GM12878 (cell line): ENCODE results near the gene UPF1. TPM values are rescaled to one million over a fixed set of nuclear protein-coding genes. Genes with fewer than 3 reads are reported as not detected.
"Not testable (repeated sequence)": the region's sequence is repeated elsewhere in the genome, so short reads cannot be mapped to it uniquely, and the experiment has no call there.

Experiments
- ATAC-seq: fragments of 200-7000 bp; cut with Tn5 transposase; 3 replicates; pipeline ENCODE4 v1.9.1; 2020; ENCODE audit warnings: mild to moderate bottlenecking, moderate library complexity
- BruUV-seq: library from RNA; stranded (reverse); fragments of 400-500 nt; replicated peaks from 2 replicates; lab custom pipeline; 2021; lab: Mats Ljungman, UMichigan
- CTCF ChIA-PET: fragments of 300-600 bp; sonication (Branson Sonifier 250); formaldehyde crosslinking; extraction: SDS; loops from one replicate; lab custom pipeline; 2021; ENCODE audit warnings: inconsistent platforms; lab: Yijun Ruan, JAX
- POLR2A ChIA-PET: fragments of 350-600 bp; formaldehyde crosslinking; extraction: SDS; loops from one replicate; lab custom pipeline; 2021; ENCODE audit warnings: inconsistent platforms; lab: Charles Lee
- RAD21 ChIA-PET: fragments of 300-600 bp; sonication (Branson Sonifier 250); formaldehyde crosslinking; loops from one replicate; lab custom pipeline; 2023; ENCODE audit warnings: antibody characterized with exemption; ENCODE audit not compliant: unreplicated experiment; lab: Charles Lee
- SMC1A ChIA-PET: fragments of 300-600 bp; sonication (Branson Sonifier 250); formaldehyde crosslinking; loops from one replicate; lab custom pipeline; 2023; ENCODE audit not compliant: unreplicated experiment, uncharacterized antibody; lab: Charles Lee
- DNase-seq: peaks from one replicate; pipeline ENCODE4 v3.0.0-alpha.2; 2011; ENCODE audit warnings: low read depth, low spot score
- FAIRE-seq: peaks from 3 replicates; lab custom pipeline; 2011; peaks lifted over from hg19 to GRCh38; lab: Jason Lieb, UNC
- H2AFZ ChIP-seq: 2 replicates; pipeline ENCODE4 v1.6.0; 2011; ENCODE audit warnings: low read depth, low read length, control low read depth; ENCODE audit not compliant: control insufficient read depth
- H3K27ac ChIP-seq: 2 replicates; pipeline ENCODE4 v1.5.1; 2011; ENCODE audit warnings: control low read depth; ENCODE audit not compliant: control insufficient read depth, insufficient read depth
- H3K27me3 ChIP-seq, 2 experiments: replicated peaks in 1 of 2; 2 replicates each; pipeline versions ENCODE4 v1.6.0 to v1.6.1; 2011; ENCODE audit warnings: low read length in 1 of 2; ENCODE audit not compliant: control insufficient read depth in 2 of 2, insufficient read depth in 2 of 2
- H3K36me3 ChIP-seq, 2 experiments: 2 replicates each; pipeline ENCODE4 v1.5.1; 2011; ENCODE audit warnings: low read length in 1 of 2; ENCODE audit not compliant: control insufficient read depth in 2 of 2, insufficient read depth in 2 of 2
- H3K4me1 ChIP-seq: 2 replicates; pipeline ENCODE4 v1.6.1; 2011; ENCODE audit warnings: mild to moderate bottlenecking, low read length, moderate library complexity, mixed read lengths; ENCODE audit not compliant: control insufficient read depth, insufficient read depth
- H3K4me2 ChIP-seq: 2 replicates; pipeline ENCODE4 v1.6.0; 2011; ENCODE audit warnings: control low read depth; ENCODE audit not compliant: control insufficient read depth, insufficient read depth
- H3K4me3 ChIP-seq: fragments of 200-600 bp; sonication (generic); 2 replicates; pipeline ENCODE4 v1.5.1; 2016
- H3K79me2 ChIP-seq: 2 replicates; pipeline ENCODE4 v1.6.0; 2011; ENCODE audit warnings: low read length; ENCODE audit not compliant: control insufficient read depth, insufficient read depth
- H3K9ac ChIP-seq: 2 replicates; pipeline ENCODE4 v1.8.0; 2011; ENCODE audit warnings: low read length, control low read depth, mixed read lengths; ENCODE audit not compliant: control insufficient read depth, insufficient read depth
- H3K9me3 ChIP-seq: replicated peaks from 3 replicates; pipeline ENCODE4 v1.5.1; 2011; ENCODE audit warnings: mild to moderate bottlenecking, low read length; ENCODE audit not compliant: control insufficient read depth, insufficient read depth
- H4K20me1 ChIP-seq: 2 replicates; pipeline ENCODE4 v1.6.0; 2011; ENCODE audit not compliant: control insufficient read depth, insufficient read depth
- BCL3 ChIP-seq: IDR thresholded peaks from 2 replicates; pipeline ENCODE4 v1.6.1; 2011; ENCODE audit warnings: borderline replicate concordance, low read depth, mild to moderate bottlenecking, moderate library complexity, low read length; ENCODE audit not compliant: insufficient read depth, poor library complexity, severe bottlenecking
- PML ChIP-seq: IDR thresholded peaks from 2 replicates; pipeline ENCODE4 v1.6.1; 2012; ENCODE audit warnings: low read length, inconsistent platforms
- RCOR1 ChIP-seq: conservative IDR thresholded peaks from 2 replicates; pipeline ENCODE4 v1.6.1; 2012; ENCODE audit warnings: low read depth, low read length, improper control_type of control experiment
- TCF3 ChIP-seq: IDR thresholded peaks from 2 replicates; pipeline ENCODE4 v1.6.1; 2012; ENCODE audit warnings: low read depth, mild to moderate bottlenecking, low read length, borderline replicate concordance; ENCODE audit not compliant: insufficient read depth
- ZBTB40 ChIP-seq: fragments of 450-650 bp; IDR thresholded peaks from 2 replicates; pipeline ENCODE4 v1.6.1; 2016; ENCODE audit warnings: mild to moderate bottlenecking, moderate library complexity, borderline replicate concordance
- ZNF24 ChIP-seq: fragments of 450-650 bp; IDR thresholded peaks from 2 replicates; pipeline ENCODE4 v1.6.1; 2017; ENCODE audit warnings: antibody characterized with exemption, mild to moderate bottlenecking
- WGBS: methylation state at CpG from one replicate; pipeline ENCODE4 v1.1.6; 2016; ENCODE audit warnings: low lambda C conversion rate; ENCODE audit not compliant: insufficient replicate concordance, insufficient coverage; ENCODE audit errors: missing lambda C conversion rate; 5-methylcytosine and 5-hydroxymethylcytosine counted together
- in situ Hi-C: fragments of 300-500 bp; cut with MboI; formaldehyde crosslinking; loops from 9 replicates; pipeline ENCODE4 v1.14.3; 2018; ENCODE audit warnings: mixed read lengths
- intact Hi-C: fragments of 100-400 bp; cut with micrococcal nuclease; formaldehyde crosslinking; loops from one replicate; pipeline ENCODE4 v1.14.2; 2022; ENCODE audit not compliant: unreplicated experiment
- polyA plus RNA-seq, 11 experiments: library from polyadenylated mRNA; depleted of rRNA in 4 of 11; unstranded in 6 of 11; stranded (reverse) in 5 of 11; fragments of >200 nt; fragmentation: Nextera tagmentation in 4 of 11; fragmentation: Illumina TruSeq in 1 of 11; extraction: Ambion mirVana in 4 of 11; extraction: Trizol in 1 of 11; gene quantifications; 1 replicate in 1 of 11; 2 replicates in 10 of 11; pipeline versions ENCODE4 v1.2.1 to v1.2.3, GENCODE V29; 2011 to 2016; ENCODE audit warnings: inconsistent platforms in 2 of 11, missing spikeins in 2 of 11, low read depth in 1 of 11
- total RNA-seq, 4 experiments: library from RNA; depleted of rRNA in 3 of 4; stranded (reverse); fragments of >200 nt in 3 of 4; fragmentation: Illumina TruSeq in 1 of 4; extraction: Trizol in 1 of 4; gene quantifications; 2 replicates each; pipeline versions ENCODE4 v1.2.1 to v1.2.3, GENCODE V29; 2013 to 2021

UPF1 gene
- total and polyA plus RNA-seq, 10 of the 15 experiments (the other 5 are each of a cell fraction or from before 2014, with no cell fraction given) = 0.58 to 80.9 (median 18.7) TPM

- Histone ChIP-seq H4K20me1 (no peaks in the 10 kb centered on the region), H3K36me3 (no peaks in the 10 kb centered on the region), H3K4me1 (no peaks in the 10 kb centered on the region), H3K27ac (no peak overlapping the region), H3K27me3 (no peaks in the 10 kb centered on the region; a peak in 1 of 4 replicates), H3K9ac (no peak overlapping the region), H3K9me3 (no peaks in the 10 kb centered on the region), H3K4me2 (no peak overlapping the region), H2AFZ (no peak overlapping the region), H3K79me2 (no peaks in the 10 kb centered on the region), H3K4me3 (no peak overlapping the region)
- BruUV-seq = no TSS peak
- SMC1A ChIA-PET = no interaction called here
- RAD21 ChIA-PET = no interaction called here
- POLR2A ChIA-PET = no interaction called here
- FAIRE-seq (no peak), ATAC-seq (no peak), DNase-seq (no peak)
- CTCF ChIA-PET = interaction anchor here (1.2 kb wide), 1 partner anchor 96 kb away, joined by 3 read pairs; no protein-coding TSS in a partner anchor
- intact Hi-C loops = no loop called here
- WGBS = 24% methylated on average over 14 of the region's 14 CpGs
- no peak for TF ChIP-seq ZBTB40
- TF ChIP-seq BCL3 = no peak
- no peak for TF ChIP-seq PML
- no peak for TF ChIP-seq ZNF24
- TF ChIP-seq RCOR1 = no peak
- no peak for TF ChIP-seq TCF3
- TF ChIP-seq, all 136 proteins: peak for 0
- in situ Hi-C loops = no loop called here
Measured at GRCh38 chr19:18809149-18809868, 22.4 kb upstream of the UPF1 start.

GRCh38 chr19:18811638-18812037 lies 20.1 kb upstream of the UPF1 start:
- H3K4me1 ChIP-seq, H3K9ac ChIP-seq, FAIRE-seq, in situ Hi-C loops, BruUV-seq, CTCF ChIA-PET, H3K4me2 ChIP-seq, RAD21 ChIA-PET, H3K27ac ChIP-seq, intact Hi-C loops, H3K79me2 ChIP-seq, POLR2A ChIA-PET, H2AFZ ChIP-seq, H4K20me1 ChIP-seq, ATAC-seq, H3K27me3 ChIP-seq, H3K36me3 ChIP-seq, DNase-seq, H3K9me3 ChIP-seq, H3K4me3 ChIP-seq: not testable (repeated sequence)
- 71% methylated on average over 5 of the region's 5 CpGs for WGBS
- SMC1A ChIA-PET = interaction anchor here (0.6 to 1.0 kb wide), 3 partner anchors 16 to 296 kb away, joined by 3 to 4 read pairs (median 3); no protein-coding TSS in a partner anchor
